H1 (cell line): ENCODE data around the gene ABCC4. TPM values are rescaled to one million over a fixed set of nuclear protein-coding genes. Genes with fewer than 3 reads are reported as not detected.

Source experiments
- CTCF ChIA-PET: fragments of 300-600 bp; sonication (Branson Sonifier 250); formaldehyde crosslinking; loops from one replicate; lab custom pipeline; 2021; ENCODE audit not compliant: partially characterized antibody; lab: Charles Lee
- POLR2A ChIA-PET: fragments of 300-600 bp; sonication (Branson Sonifier 250); formaldehyde crosslinking; loops from one replicate; lab custom pipeline; 2021; ENCODE audit warnings: inconsistent platforms; ENCODE audit not compliant: partially characterized antibody; lab: Charles Lee
- DNase-seq, 2 experiments: peaks; one replicate each; pipeline versions ENCODE4 v3.0.0 to v3.0.0-alpha.2; 2010 to 2022; ENCODE audit warnings: low spot score in 2 of 2, low read depth in 1 of 2, mixed read lengths in 1 of 2
- FAIRE-seq: peaks from 2 replicates; lab custom pipeline; 2011; peaks lifted over from hg19 to GRCh38; lab: Jason Lieb, UNC
- H2AFZ ChIP-seq: 2 replicates; pipeline ENCODE4 v1.8.1; 2012; ENCODE audit warnings: low read length, inconsistent platforms
- H2AK5ac ChIP-seq: 2 replicates; pipeline ENCODE4 v1.6.1; 2013; ENCODE audit warnings: low read depth, low read length
- H2BK120ac ChIP-seq: replicated peaks from 2 replicates; pipeline ENCODE3; 2013; ENCODE audit warnings: low read depth, low read length, inconsistent platforms
- H2BK12ac ChIP-seq: 2 replicates; pipeline ENCODE4 v1.6.1; 2013; ENCODE audit warnings: low read depth, low read length
- H2BK15ac ChIP-seq: 2 replicates; pipeline ENCODE4 v1.6.1; 2013; ENCODE audit warnings: low read length
- H2BK20ac ChIP-seq: 2 replicates; pipeline ENCODE4 v1.6.1; 2013; ENCODE audit warnings: low read length
- H2BK5ac ChIP-seq: 2 replicates; pipeline ENCODE4 v1.6.1; 2013; ENCODE audit warnings: low read depth, low read length
- H3K14ac ChIP-seq: 2 replicates; pipeline ENCODE4 v1.6.1; 2013; ENCODE audit warnings: inconsistent platforms; ENCODE audit not compliant: insufficient read length
- H3K18ac ChIP-seq: 2 replicates; pipeline ENCODE4 v1.6.1; 2013; ENCODE audit warnings: low read length; ENCODE audit errors: extremely low read depth
- H3K23ac ChIP-seq: 2 replicates; pipeline ENCODE4 v1.6.1; 2013; ENCODE audit warnings: inconsistent platforms; ENCODE audit not compliant: insufficient read length
- H3K23me2 ChIP-seq: 2 replicates; pipeline ENCODE4 v1.6.1; 2013; ENCODE audit warnings: low read depth, low read length
- H3K27ac ChIP-seq: 2 replicates; pipeline ENCODE4 v1.6.1; 2011; ENCODE audit warnings: low read depth, low read length, inconsistent platforms
- H3K27me3 ChIP-seq, 4 experiments: replicated peaks in 1 of 4; 1 replicate in 1 of 4; 2 replicates in 3 of 4; pipeline versions ENCODE4 v1.6.1 to v1.8.1; 2011 to 2013; ENCODE audit warnings: low read length in 3 of 4, mild to moderate bottlenecking in 3 of 4, inconsistent platforms in 2 of 4, mixed read lengths in 2 of 4, moderate library complexity in 1 of 4; ENCODE audit not compliant: control insufficient read depth in 3 of 4, insufficient read depth in 3 of 4; ENCODE audit errors: extremely low read depth in 1 of 4
- H3K36me3 ChIP-seq, 4 experiments: 2 replicates each; pipeline versions ENCODE4 v1.6.1 to v1.8.1; 2011 to 2013; ENCODE audit warnings: mild to moderate bottlenecking in 4 of 4, low read length in 3 of 4, moderate library complexity in 2 of 4, control low read depth in 1 of 4, inconsistent platforms in 1 of 4; ENCODE audit not compliant: insufficient read depth in 4 of 4, control insufficient read depth in 2 of 4
- H3K4ac ChIP-seq: replicated peaks from 2 replicates; pipeline ENCODE3; 2013; ENCODE audit warnings: low read length, low read depth, mixed read lengths, inconsistent platforms; ENCODE audit not compliant: insufficient read length
- H3K4me1 ChIP-seq, 4 experiments: replicated peaks in 1 of 4; 1 replicate in 1 of 4; 2 replicates in 3 of 4; pipeline versions ENCODE4 v1.6.1 to v1.8.1; 2011 to 2013; ENCODE audit warnings: low read length in 3 of 4, inconsistent platforms in 2 of 4, mixed read lengths in 1 of 4; ENCODE audit not compliant: insufficient read depth in 4 of 4, control insufficient read depth in 3 of 4
- H3K4me2 ChIP-seq, 2 experiments: 2 replicates each; pipeline versions ENCODE4 v1.6.1 to v1.8.1; 2011 to 2013; ENCODE audit warnings: low read depth in 2 of 2, low read length in 2 of 2, control low read depth in 1 of 2, inconsistent platforms in 1 of 2, mild to moderate bottlenecking in 1 of 2; ENCODE audit not compliant: insufficient read depth in 1 of 2
- H3K4me3 ChIP-seq, 4 experiments: fragments of 200-600, 300-600 bp in 1 of 4; sonication (generic), shearing (Covaris generic), sonication (Bioruptor Twin) in 1 of 4; 2 replicates each; pipeline versions ENCODE4 v1.5.1 to v1.8.1; 2011 to 2016; ENCODE audit warnings: low read length in 4 of 4, low read depth in 3 of 4, control low read depth in 2 of 4, inconsistent platforms in 2 of 4, mild to moderate bottlenecking in 2 of 4, mixed read lengths in 1 of 4, moderate library complexity in 1 of 4; ENCODE audit not compliant: insufficient read depth in 2 of 4; ENCODE audit errors: extremely low read depth in 1 of 4
- H3K56ac ChIP-seq: replicated peaks from 2 replicates; pipeline ENCODE3; 2013; ENCODE audit warnings: low read depth, mild to moderate bottlenecking, mixed read lengths, low read length, inconsistent platforms; ENCODE audit not compliant: insufficient read length
- H3K79me1 ChIP-seq: 2 replicates; pipeline ENCODE4 v1.6.1; 2013; ENCODE audit warnings: low read depth, low read length, control low read depth
- H3K79me2 ChIP-seq, 2 experiments: 2 replicates each; pipeline versions ENCODE4 v1.6.1 to v1.8.1; 2012 to 2013; ENCODE audit warnings: low read length in 2 of 2, mild to moderate bottlenecking in 2 of 2, inconsistent platforms in 1 of 2; ENCODE audit not compliant: insufficient read depth in 2 of 2, control insufficient read depth in 1 of 2
- H3K9ac ChIP-seq, 4 experiments: replicated peaks in 1 of 4; 1 replicate in 1 of 4; 2 replicates in 3 of 4; pipeline versions ENCODE4 v1.6.1 to v1.8.1; 2011 to 2013; ENCODE audit warnings: low read depth in 3 of 4, low read length in 3 of 4, control low read depth in 2 of 4, mild to moderate bottlenecking in 2 of 4, moderate library complexity in 2 of 4, inconsistent platforms in 1 of 4; ENCODE audit errors: extremely low read depth in 1 of 4
- H3K9me3 ChIP-seq, 2 experiments: 2 replicates each; pipeline versions ENCODE4 v1.6.1 to v1.8.1; 2012 to 2013; ENCODE audit warnings: mild to moderate bottlenecking in 2 of 2, moderate library complexity in 2 of 2, control low read depth in 1 of 2, inconsistent platforms in 1 of 2, low read depth in 1 of 2, low read length in 1 of 2, mixed read lengths in 1 of 2; ENCODE audit not compliant: insufficient read depth in 2 of 2
- H4K20me1 ChIP-seq, 2 experiments: replicated peaks in 1 of 2; 2 replicates each; pipeline versions ENCODE3 to v1.8.1; 2011 to 2013; ENCODE audit warnings: inconsistent platforms in 2 of 2, low read length in 2 of 2, mild to moderate bottlenecking in 1 of 2; ENCODE audit not compliant: insufficient read depth in 2 of 2, control insufficient read depth in 1 of 2
- H4K5ac ChIP-seq: 2 replicates; pipeline ENCODE4 v1.6.1; 2013; ENCODE audit warnings: low read length, low read depth, mixed read lengths, inconsistent platforms; ENCODE audit not compliant: insufficient read length
- H4K8ac ChIP-seq: 2 replicates; pipeline ENCODE4 v1.8.0; 2013; ENCODE audit warnings: mild to moderate bottlenecking, moderate library complexity, low read length, inconsistent platforms; ENCODE audit not compliant: insufficient read depth; ENCODE audit errors: extremely low read depth
- H4K91ac ChIP-seq: replicated peaks from 2 replicates; pipeline ENCODE3; 2013; ENCODE audit warnings: low read length, mixed read lengths, inconsistent platforms; ENCODE audit not compliant: insufficient read length
- ATF3 ChIP-seq: IDR thresholded peaks from 2 replicates; pipeline ENCODE4 v1.6.1; 2011; ENCODE audit warnings: low read depth, mild to moderate bottlenecking, low read length; ENCODE audit not compliant: insufficient read depth
- CBX8 ChIP-seq: fragments of 300-800, 300-1000 bp; sonication (generic); IDR thresholded peaks from 2 replicates; pipeline ENCODE4 v1.7.1; 2016; ENCODE audit warnings: low read depth, low read length, borderline replicate concordance
- CTCF ChIP-seq, 3 experiments: IDR thresholded peaks; 1 replicate in 2 of 3; 2 replicates in 1 of 3; pipeline versions ENCODE4 v1.5.1 to v1.6.1; 2011; ENCODE audit warnings: low read length in 3 of 3, mild to moderate bottlenecking in 3 of 3, inconsistent platforms in 2 of 3, low read depth in 1 of 3, moderate library complexity in 1 of 3; ENCODE audit not compliant: insufficient read depth in 1 of 3; ENCODE audit errors: control extremely low read depth in 1 of 3
- EGR1 ChIP-seq: IDR thresholded peaks from 2 replicates; pipeline ENCODE4 v1.6.1; 2011; ENCODE audit warnings: low read depth, low read length, borderline replicate concordance
- NANOG ChIP-seq: IDR thresholded peaks from 2 replicates; pipeline ENCODE4 v1.6.1; 2011; ENCODE audit warnings: low read length, low read depth, mild to moderate bottlenecking, inconsistent platforms; ENCODE audit not compliant: insufficient read depth, poor library complexity, severe bottlenecking
- POU5F1 ChIP-seq: IDR thresholded peaks from 2 replicates; pipeline ENCODE4 v1.6.1; 2011; ENCODE audit warnings: low read depth, mild to moderate bottlenecking, low read length, moderate library complexity
- RFX5 ChIP-seq: IDR thresholded peaks from 2 replicates; pipeline ENCODE4 v1.6.1; 2011; ENCODE audit warnings: low read depth, low read length, improper control_type of control experiment, borderline replicate concordance
- SAP30 ChIP-seq: fragments of 300-600 bp; sonication (generic); IDR thresholded peaks from 2 replicates; pipeline ENCODE4 v1.7.1; 2012; ENCODE audit warnings: low read length, moderate library complexity, mild to moderate bottlenecking, inconsistent platforms; ENCODE audit not compliant: insufficient read depth, insufficient replicate concordance
- SIX5 ChIP-seq: IDR thresholded peaks from 2 replicates; pipeline ENCODE4 v1.6.1; 2011; ENCODE audit warnings: mild to moderate bottlenecking, low read depth, low read length
- TAF1 ChIP-seq: IDR thresholded peaks from 2 replicates; pipeline ENCODE4 v1.6.1; 2011; ENCODE audit warnings: mild to moderate bottlenecking, low read depth, low read length
- WGBS, 2 experiments: shearing (Covaris generic) in 1 of 2; methylation state at CpG; one replicate each; pipeline versions ENCODE4 v1.1.6 to v1.1.7; 2013 to 2015; ENCODE audit warnings: low lambda C conversion rate in 2 of 2, mixed read lengths in 2 of 2, inconsistent platforms in 1 of 2, low coverage in 1 of 2, missing lambda C conversion rate in 1 of 2; ENCODE audit not compliant: insufficient replicate concordance in 2 of 2, insufficient coverage in 1 of 2, insufficient read length in 1 of 2; ENCODE audit errors: extremely low coverage in 1 of 2, missing lambda C conversion rate in 1 of 2; 5-methylcytosine and 5-hydroxymethylcytosine counted together
- polyA plus RNA-seq, 7 experiments: library from polyadenylated mRNA; depleted of rRNA in 3 of 7; stranded (reverse) in 5 of 7; unstranded in 2 of 7; fragments of >200 nt in 5 of 7; fragments of 200-250 nt in 2 of 7; gene quantifications; 1 replicate in 5 of 7; 2 replicates in 1 of 7; 4 replicates in 1 of 7; pipeline versions ENCODE4 v1.2.1 to v1.2.3, GENCODE V29; 2011 to 2013; ENCODE audit warnings: missing spikeins in 2 of 7, mixed read lengths in 2 of 7
- total RNA-seq: library from RNA; stranded (reverse); fragmentation: NEBNext Ultra II Directional; extraction: Animal tissue kit (Norgen Biotek cat#: 25700); gene quantifications from 2 replicates; pipeline ENCODE4 v1.2.1, GENCODE V29; 2021

The ABCC4 gene
- total and polyA plus RNA-seq, 2 of the 8 experiments (the other 6 are each of a cell fraction or from before 2014, with no cell fraction given) = 4.0 to 14.1 TPM

GRCh38 chr13:95204231-95204765, 97.0 kb downstream of the ABCC4 start:
- Histone ChIP-seq H3K14ac (no peak overlapping the region), H3K9me3 (no peaks in the 10 kb centered on the region), H3K79me2 (no peaks in the 10 kb centered on the region), H3K23me2 (no peaks in the 10 kb centered on the region), H3K18ac (no peak overlapping the region), H3K27ac (no peak overlapping the region), H3K79me1 (no peaks in the 10 kb centered on the region), H3K27me3 (no peaks in the 10 kb centered on the region), H3K4me2 (no peak overlapping the region), H2BK15ac (no peak overlapping the region), H2AFZ (no peak overlapping the region), H2BK20ac (no peak overlapping the region), H4K91ac (no peak overlapping the region), H3K9ac (no peak overlapping the region), H4K20me1 (no peaks in the 10 kb centered on the region), H3K4me3 (no peak overlapping the region), H2BK12ac (no peak overlapping the region), H2AK5ac (no peak overlapping the region), H3K36me3 (no peaks in the 10 kb centered on the region), H4K5ac (no peak overlapping the region), H3K56ac (no peak overlapping the region), H4K8ac (no peak overlapping the region), H3K4ac (no peak overlapping the region), H2BK5ac (no peak overlapping the region), H2BK120ac (no peak overlapping the region), H3K4me1 (no peaks in the 10 kb centered on the region; a peak in 1 of 7 replicates), H3K23ac (no peak overlapping the region)
- CTCF ChIA-PET = interaction anchor here (1.1 to 1.9 kb wide), 5 partner anchors 12 to 200 kb away, joined by 3 to 7 read pairs (median 3); no protein-coding TSS in a partner anchor
- FAIRE-seq = no peak
- POLR2A ChIA-PET = no interaction called here
- WGBS, 2 experiments = 89% methylated on average over 7 of the region's 7 CpGs; no CpG with 5 or more reads in 1 of the 2 experiments
- no peak for DNase-seq
- TF ChIP-seq ATF3 (no peak), EGR1 (no peak), SIX5 (no peak), TAF1 (no peak), CTCF (IDR thresholded peaks at IDR 0.05; ENCODE audit: control extremely low read depth in 1 of 3, insufficient read depth in 1 of 3, low read depth in 1 of 3, low read length in 3 of 3) (no peak), SAP30 (no peak), NANOG (no peak), CBX8 (no peak), RFX5 (no peak), POU5F1 (no peak)
